Ovary (tissue), 9 donors: ENCODE data around the gene CHMP4A. TPM values are rescaled to one million over a fixed set of nuclear protein-coding genes. Genes with fewer than 3 reads are reported as not detected.

Experiments used
- DNase-seq, 5 donors: peaks; one replicate each; pipeline ENCODE4 v3.0.0-alpha.2; 2019 to 2020
- H3K27ac ChIP-seq, 2 donors: fragments of 200-600 bp; one replicate each; pipeline versions ENCODE4 v1.5.1 to v1.8.0; 2019 to 2022
- H3K27me3 ChIP-seq: fragments of 200-600 bp; one replicate; pipeline ENCODE4 v1.8.0; 2022
- H3K36me3 ChIP-seq: fragments of 200-600 bp; sonication (generic); one replicate; pipeline ENCODE4 v1.5.1; 2019
- H3K4me1 ChIP-seq: one replicate; pipeline ENCODE4 v1.8.1; 2013; ENCODE audit warnings: mild to moderate bottlenecking, moderate library complexity; ENCODE audit not compliant: insufficient read depth
- H3K4me3 ChIP-seq: fragments of 200-600 bp; sonication (generic); one replicate; pipeline ENCODE4 v1.5.1; 2017
- H3K9me3 ChIP-seq, 2 donors: fragments of 200-600 bp in 1 of 2; sonication (generic) in 1 of 2; one replicate each; pipeline versions ENCODE4 v1.5.1 to v1.8.1; 2013 to 2019; ENCODE audit warnings: mild to moderate bottlenecking in 1 of 2, moderate library complexity in 1 of 2
- EP300 ChIP-seq: sonication (generic); formaldehyde crosslinking; IDR thresholded peaks from one replicate; pipeline ENCODE4 v1.6.1; 2017; ENCODE audit warnings: antibody characterized with exemption
- POLR2A ChIP-seq: fragments of 450-650 bp; IDR thresholded peaks from one replicate; pipeline ENCODE4 v1.6.1; 2017; ENCODE audit warnings: antibody characterized with exemption, mild to moderate bottlenecking, moderate library complexity
- WGBS, 3 donors: extraction: QIAGEN DNeasy Blood & Tissue Kit in 1 of 3; methylation state at CpG; one replicate each; pipeline versions ENCODE4 v1.1.5 to v1.1.7; 2013 to 2017; 5-methylcytosine and 5-hydroxymethylcytosine counted together
- intact Hi-C, 4 donors: fragments of 100-400 bp; cut with DNase I; formaldehyde crosslinking; loops; one replicate each; pipeline versions ENCODE4 v1.11.0 to v1.15.1; 2022 to 2023
- polyA plus RNA-seq, 2 donors: library from polyadenylated mRNA; stranded (reverse); fragments of 200-250 nt in 1 of 2; fragments of 350-450 nt in 1 of 2; fragmentation: Illumina TruSeq in 1 of 2; extraction: RNeasy Lipid Tissue Mini Kit (QIAGEN cat#74804) in 1 of 2; gene quantifications; one replicate each; pipeline ENCODE4 v1.2.3, GENCODE V29; 2013 to 2014
- total RNA-seq, 7 donors: library from RNA; depleted of rRNA in 2 of 7; stranded (reverse); fragments of >200 nt in 2 of 7; fragmentation: NEBNext Ultra II Directional in 3 of 7; extraction: Animal tissue kit (Norgen Biotek cat#: 25700) in 3 of 7; gene quantifications; one replicate each; pipeline versions ENCODE4 v1.1.0 to v1.2.4, GENCODE V29; 2016 to 2023
- TF ChIP-seq, protein P1 (sequence below), 3 donors: fragments of 450-650 bp in 2 of 3; fragments of 200-600 bp in 1 of 3; IDR thresholded peaks; one replicate each; pipeline versions ENCODE4 v1.5.1 to v1.8.0; 2016 to 2022; ENCODE audit warnings: antibody characterized with exemption in 3 of 3, mild to moderate bottlenecking in 1 of 3
- donor health status: DM: no; HTN: no; CAD: no; lungs with moderate emphysema.
- donor health status: DM: no; HTN: no; CAD: no.
- donor health status: Bipolar disorder and iron deficiency.
- donor health status: DM: yes; HTN: yes; CAD: no.
- donor health status: DM: no; HTN: no; CAD: no.
- donor health status: DM: yes; HTN: yes; CAD: no.

Gene CHMP4A
- total and polyA plus RNA-seq, 9 donors: 26.8 to 105 (median 41.7) TPM

GRCh38 chr14:24241829-24242443 is 28.6 kb upstream of the CHMP4A start:
- H3K9me3 ChIP-seq: no peaks in the 10 kb centered on the region
- intact Hi-C loops: loop anchor here in 3 of 4 donors (5.0 kb wide), 4 partner anchors 55 to 190 kb away; partner anchors contain the start of genes CIDEB (in 1 of the 3), DHRS1 (in 1 of the 3), LTB4R (in 1 of the 3) and LTB4R2 (in 1 of the 3)
- DNase-seq: peak; percentile 93 to 94 (median 93)
- H3K4me3 ChIP-seq: peak overlapping the region; percentile 91
- TF ChIP-seq, protein P1, sequence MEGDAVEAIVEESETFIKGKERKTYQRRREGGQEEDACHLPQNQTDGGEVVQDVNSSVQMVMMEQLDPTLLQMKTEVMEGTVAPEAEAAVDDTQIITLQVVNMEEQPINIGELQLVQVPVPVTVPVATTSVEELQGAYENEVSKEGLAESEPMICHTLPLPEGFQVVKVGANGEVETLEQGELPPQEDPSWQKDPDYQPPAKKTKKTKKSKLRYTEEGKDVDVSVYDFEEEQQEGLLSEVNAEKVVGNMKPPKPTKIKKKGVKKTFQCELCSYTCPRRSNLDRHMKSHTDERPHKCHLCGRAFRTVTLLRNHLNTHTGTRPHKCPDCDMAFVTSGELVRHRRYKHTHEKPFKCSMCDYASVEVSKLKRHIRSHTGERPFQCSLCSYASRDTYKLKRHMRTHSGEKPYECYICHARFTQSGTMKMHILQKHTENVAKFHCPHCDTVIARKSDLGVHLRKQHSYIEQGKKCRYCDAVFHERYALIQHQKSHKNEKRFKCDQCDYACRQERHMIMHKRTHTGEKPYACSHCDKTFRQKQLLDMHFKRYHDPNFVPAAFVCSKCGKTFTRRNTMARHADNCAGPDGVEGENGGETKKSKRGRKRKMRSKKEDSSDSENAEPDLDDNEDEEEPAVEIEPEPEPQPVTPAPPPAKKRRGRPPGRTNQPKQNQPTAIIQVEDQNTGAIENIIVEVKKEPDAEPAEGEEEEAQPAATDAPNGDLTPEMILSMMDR (IDR thresholded peaks at IDR 0.05): peak; percentile 73 to 81 (median 79)
- no peak for TF ChIP-seq POLR2A
- H3K36me3 ChIP-seq: no peaks in the 10 kb centered on the region
- peak overlapping the region; percentile 92 to 96 for H3K27ac ChIP-seq
- H3K27me3 ChIP-seq: no peaks in the 10 kb centered on the region
- H3K4me1 ChIP-seq: peaks cover 7% of the 10 kb centered on the region
- WGBS, 3 donors: 0 to 1% (median 0%) methylated on average over 31 to 39 of the region's 39 CpGs

DNA sequence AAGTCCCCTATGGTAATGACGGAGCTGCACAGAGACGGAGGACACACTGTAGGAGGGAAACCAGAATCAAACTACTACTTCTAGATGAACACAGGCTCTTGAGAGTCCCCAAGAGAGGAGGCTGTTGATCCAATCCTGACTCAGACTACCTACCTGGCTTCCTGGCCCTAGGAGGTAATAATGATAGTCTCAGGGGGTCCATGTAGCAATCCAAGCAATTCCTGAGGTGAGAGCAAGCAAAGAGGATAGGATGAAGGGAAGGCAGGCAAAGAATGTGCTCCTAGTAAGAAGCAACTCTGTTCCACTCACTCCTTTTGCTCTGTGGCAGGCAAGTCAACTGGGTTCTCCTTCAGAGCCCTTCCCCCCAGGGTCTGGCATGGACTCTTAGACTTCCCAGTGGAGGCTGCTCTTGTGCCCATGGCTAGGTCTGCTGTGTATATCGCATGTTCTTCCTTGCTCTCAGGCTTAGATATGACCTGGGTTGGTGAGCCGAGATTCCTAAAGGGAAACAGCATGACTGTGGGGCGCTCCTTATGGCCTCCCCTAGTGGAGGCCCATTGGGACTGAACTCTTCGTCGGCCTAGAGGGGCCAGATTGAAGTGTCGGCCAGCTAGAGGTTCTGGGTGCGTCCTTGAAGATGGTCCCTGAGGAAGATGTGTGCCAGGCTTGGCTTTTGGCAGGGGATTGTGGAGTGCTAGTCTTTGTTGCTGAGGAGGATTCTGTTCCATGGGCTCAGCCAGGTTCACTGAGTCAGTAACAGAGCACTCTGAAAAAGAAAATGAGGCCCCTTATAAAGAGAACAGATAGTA is 27.0 kb upstream of the CHMP4A start:
- no peaks in the 10 kb centered on the region for H3K27me3 ChIP-seq
- DNase-seq: no peak
- no peaks in the 10 kb centered on the region for H3K9me3 ChIP-seq
- intact Hi-C loops: loop anchor here in 3 of 4 donors (5.0 kb wide), 4 partner anchors 57 to 192 kb away; partner anchors contain the start of genes CIDEB (in 1 of the 3), DHRS1 (in 1 of the 3), LTB4R (in 1 of the 3) and LTB4R2 (in 1 of the 3)
- TF ChIP-seq EP300: no peak
- TF ChIP-seq, protein P1 (IDR thresholded peaks at IDR 0.05): no peak
- no peak for TF ChIP-seq POLR2A
- H3K36me3 ChIP-seq: no peaks in the 10 kb centered on the region
- no peak overlapping the region for H3K4me3 ChIP-seq
- 82 to 88% (median 87%) methylated on average over 9 of the region's 9 CpGs for WGBS, 3 donors
- H3K27ac ChIP-seq: peak overlapping the region in 1 of 2 donors; percentile 9
- H3K4me1 ChIP-seq: peaks cover 7% of the 10 kb centered on the region

- peaks cover 7% of the 10 kb centered on the region for H3K4me1 ChIP-seq
- no peaks in the 10 kb centered on the region for H3K36me3 ChIP-seq
- intact Hi-C loops: no loop called here
- DNase-seq: no peak
- H3K9me3 ChIP-seq: no peaks in the 10 kb centered on the region
- TF ChIP-seq EP300 (no peak), POLR2A (no peak)
- TF ChIP-seq, protein P1 (IDR thresholded peaks at IDR 0.05): no peak
- 79 to 85% (median 85%) methylated on average over 5 of the region's 5 CpGs for WGBS, 3 donors
- H3K4me3 ChIP-seq: no peak overlapping the region
- H3K27ac ChIP-seq: no peak overlapping the region
- H3K27me3 ChIP-seq: no peaks in the 10 kb centered on the region
Measured at GRCh38 chr14:24238527-24239037, 25.3 kb upstream of the CHMP4A start.

DNA sequence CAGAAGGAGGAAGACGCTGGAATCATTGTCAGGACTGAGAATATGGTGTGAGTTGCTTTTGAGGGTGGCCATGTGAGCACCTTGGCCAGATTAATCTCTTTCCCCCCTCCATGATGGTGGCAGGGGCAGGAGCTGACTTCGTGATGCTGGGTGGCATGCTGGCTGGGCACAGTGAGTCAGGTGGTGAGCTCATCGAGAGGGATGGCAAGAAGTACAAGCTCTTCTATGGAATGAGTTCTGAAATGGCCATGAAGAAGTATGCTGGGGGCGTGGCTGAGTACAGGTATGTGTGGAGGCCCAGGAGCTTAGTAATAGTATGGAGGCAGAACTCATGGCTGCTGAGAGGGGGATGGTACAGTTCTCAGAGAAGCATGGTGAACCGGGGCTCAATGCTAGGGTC is 24.8 kb upstream of the CHMP4A start:
- H3K27me3 ChIP-seq: no peaks in the 10 kb centered on the region
- TF ChIP-seq, protein P1 (IDR thresholded peaks at IDR 0.05): no peak
- TF ChIP-seq POLR2A (no peak), EP300 (no peak)
- no peaks in the 10 kb centered on the region for H3K36me3 ChIP-seq
- intact Hi-C loops: no loop called here
- no peaks in the 10 kb centered on the region for H3K9me3 ChIP-seq
- DNase-seq: no peak
- no peak overlapping the region for H3K4me3 ChIP-seq
- H3K27ac ChIP-seq: no peak overlapping the region
- WGBS, 3 donors: 72 to 79% (median 73%) methylated on average over 5 of the region's 5 CpGs
- peaks cover 9% of the 10 kb centered on the region for H3K4me1 ChIP-seq
